IMR-90 (cell line): ENCODE results near the gene SPRED2. TPM values are rescaled to one million over a fixed set of nuclear protein-coding genes. Genes with fewer than 3 reads are reported as not detected.
A peak's percentile ranks its signal among the peaks of the same experiment; 100 is the strongest.

ENCODE experiments used
- ATAC-seq: fragments of 200-7000 bp; cut with Tn5 transposase; 2 replicates; pipeline ENCODE4 v1.9.1; 2020; ENCODE audit warnings: low read depth, mild to moderate bottlenecking, moderate library complexity
- BruUV-seq: library from RNA; stranded (reverse); fragments of 400-500 nt; replicated peaks from 2 replicates; lab custom pipeline; 2021; lab: Mats Ljungman, UMichigan
- CTCF ChIA-PET: fragments of 300-600 bp; formaldehyde crosslinking; extraction: SDS; loops from one replicate; lab custom pipeline; 2021; ENCODE audit warnings: antibody characterized with exemption; lab: Yijun Ruan, JAX
- POLR2A ChIA-PET: fragments of 300-600 bp; sonication (Branson Sonifier 250); formaldehyde crosslinking; loops from one replicate; lab custom pipeline; 2022; ENCODE audit warnings: antibody characterized with exemption; ENCODE audit not compliant: unreplicated experiment; lab: Charles Lee
- DNase-seq: peaks from one replicate; pipeline ENCODE4 v3.0.0; 2013
- H2AFZ ChIP-seq: replicated peaks from 2 replicates; pipeline ENCODE3; 2013; ENCODE audit warnings: low read length, mild to moderate bottlenecking; ENCODE audit not compliant: poor library complexity
- H2AK5ac ChIP-seq: 2 replicates; pipeline ENCODE4 v1.6.1; 2013; ENCODE audit warnings: low read depth, low read length, inconsistent platforms
- H2AK9ac ChIP-seq: replicated peaks from 2 replicates; pipeline ENCODE3; 2013; ENCODE audit warnings: mild to moderate bottlenecking, low read depth, low read length, moderate library complexity; ENCODE audit not compliant: poor library complexity
- H2BK120ac ChIP-seq: 2 replicates; pipeline ENCODE4 v1.6.1; 2013; ENCODE audit warnings: low read depth, low read length, inconsistent platforms
- H2BK15ac ChIP-seq: 3 replicates; pipeline ENCODE4 v1.6.1; 2013; ENCODE audit warnings: low read depth, low read length, inconsistent platforms
- H2BK20ac ChIP-seq: 2 replicates; pipeline ENCODE4 v1.6.1; 2013; ENCODE audit warnings: low read depth, mild to moderate bottlenecking, inconsistent platforms, low read length, moderate library complexity
- H2BK5ac ChIP-seq: 2 replicates; pipeline ENCODE4 v1.6.1; 2013; ENCODE audit warnings: mild to moderate bottlenecking, low read depth, low read length, inconsistent platforms; ENCODE audit not compliant: poor library complexity, severe bottlenecking
- H3K14ac ChIP-seq: replicated peaks from 2 replicates; pipeline ENCODE4 v1.6.1; 2013; ENCODE audit warnings: low read depth, low read length, inconsistent platforms
- H3K18ac ChIP-seq: 2 replicates; pipeline ENCODE4 v1.6.1; 2013; ENCODE audit warnings: low read depth, low read length, control low read depth
- H3K23ac ChIP-seq: 2 replicates; pipeline ENCODE4 v1.6.1; 2013; ENCODE audit warnings: low read depth, low read length, inconsistent platforms
- H3K27ac ChIP-seq: 2 replicates; pipeline ENCODE4 v1.5.1; 2013; ENCODE audit warnings: mild to moderate bottlenecking, control low read depth, low read length; ENCODE audit not compliant: insufficient read depth
- H3K27me3 ChIP-seq: 2 replicates; pipeline ENCODE4 v1.6.1; 2013; ENCODE audit warnings: low read length; ENCODE audit not compliant: control insufficient read depth, insufficient read depth
- H3K36me3 ChIP-seq: 2 replicates; pipeline ENCODE4 v1.6.1; 2013; ENCODE audit warnings: low read length, mixed read lengths; ENCODE audit not compliant: control insufficient read depth, insufficient read depth
- H3K4ac ChIP-seq: 2 replicates; pipeline ENCODE4 v1.6.1; 2013; ENCODE audit warnings: low read depth, low read length, inconsistent platforms
- H3K4me1 ChIP-seq: 2 replicates; pipeline ENCODE4 v1.6.1; 2013; ENCODE audit warnings: low read length, mixed read lengths; ENCODE audit not compliant: control insufficient read depth, insufficient read depth
- H3K4me2 ChIP-seq: 2 replicates; pipeline ENCODE4 v1.6.1; 2013; ENCODE audit warnings: low read depth, mild to moderate bottlenecking, control low read depth, low read length, moderate library complexity
- H3K4me3 ChIP-seq: 2 replicates; pipeline ENCODE4 v1.5.1; 2013; ENCODE audit warnings: low read depth, mild to moderate bottlenecking, control low read depth, low read length, moderate library complexity; ENCODE audit not compliant: insufficient read depth
- H3K56ac ChIP-seq: 2 replicates; pipeline ENCODE4 v1.6.1; 2013; ENCODE audit warnings: low read length, inconsistent platforms; ENCODE audit not compliant: insufficient read depth; ENCODE audit errors: extremely low read depth
- H3K79me1 ChIP-seq, 2 experiments: 2 replicates each; pipeline ENCODE4 v1.6.1; 2013; ENCODE audit warnings: low read length in 2 of 2, inconsistent platforms in 1 of 2, low read depth in 1 of 2
- H3K9ac ChIP-seq: 2 replicates; pipeline ENCODE4 v1.6.1; 2013; ENCODE audit warnings: low read depth, low read length, control low read depth
- H3K9me1 ChIP-seq: 2 replicates; pipeline ENCODE4 v1.6.1; 2013; ENCODE audit warnings: low read length, inconsistent platforms; ENCODE audit not compliant: insufficient read depth
- H3K9me3 ChIP-seq: 2 replicates; pipeline ENCODE4 v1.6.1; 2013; ENCODE audit warnings: low read length; ENCODE audit not compliant: control insufficient read depth, insufficient read depth
- H4K20me1 ChIP-seq: 2 replicates; pipeline ENCODE4 v1.6.1; 2013; ENCODE audit warnings: low read length, inconsistent platforms; ENCODE audit not compliant: insufficient read depth
- H4K5ac ChIP-seq: 2 replicates; pipeline ENCODE4 v1.6.1; 2013; ENCODE audit warnings: mild to moderate bottlenecking, low read depth, low read length, control low read depth
- H4K8ac ChIP-seq, 2 experiments: 2 replicates each; pipeline ENCODE4 v1.6.1; 2013; ENCODE audit warnings: low read depth in 2 of 2, low read length in 2 of 2, control low read depth in 1 of 2, inconsistent platforms in 1 of 2
- H4K91ac ChIP-seq: 2 replicates; pipeline ENCODE4 v1.6.1; 2013; ENCODE audit warnings: low read depth, low read length, inconsistent platforms; ENCODE audit not compliant: insufficient read depth
- MAFK ChIP-seq: IDR thresholded peaks from 2 replicates; pipeline ENCODE4 v1.6.1; 2012; ENCODE audit warnings: low read depth, low read length, improper control_type of control experiment
- MAZ ChIP-seq: IDR thresholded peaks from 2 replicates; pipeline ENCODE4 v1.6.1; 2012; ENCODE audit warnings: low read depth, mild to moderate bottlenecking, low read length, improper control_type of control experiment, moderate library complexity, borderline replicate concordance
- MXI1 ChIP-seq: IDR thresholded peaks from 2 replicates; pipeline ENCODE4 v1.6.1; 2012; ENCODE audit warnings: low read depth, mild to moderate bottlenecking, low read length, moderate library complexity, borderline replicate concordance
- WGBS, 2 experiments: methylation state at CpG; one replicate each; pipeline versions ENCODE4 v1.1.5 to v1.1.7; 2013; ENCODE audit warnings: missing lambda C conversion rate in 2 of 2; ENCODE audit not compliant: insufficient read length in 1 of 2; ENCODE audit errors: extremely low coverage in 2 of 2; 5-methylcytosine and 5-hydroxymethylcytosine counted together
- dilution Hi-C: fragments of 300-500 bp; cut with HindIII; formaldehyde crosslinking; loops from one replicate; pipeline ENCODE4 v1.14.3; 2018; ENCODE audit warnings: low sequenced_read_pairs; ENCODE audit not compliant: unreplicated experiment
- in situ Hi-C: fragments of 300-500 bp; cut with MboI; formaldehyde crosslinking; loops from 3 replicates; pipeline ENCODE4 v1.14.3; 2019; ENCODE audit warnings: low sequenced_read_pairs, inconsistent platforms, mixed read lengths
- intact Hi-C: fragments of 100-400 bp; cut with micrococcal nuclease; formaldehyde crosslinking; loops from 2 replicates; pipeline ENCODE4 v1.10.0; 2022
- polyA plus RNA-seq, 3 experiments: library from polyadenylated mRNA; depleted of rRNA; stranded (reverse); fragments of >200 nt; gene quantifications; 2 replicates each; pipeline ENCODE4 v1.2.3, GENCODE V29; 2012; ENCODE audit warnings: low replicate concordance in 1 of 3
- total RNA-seq: library from RNA; depleted of rRNA; stranded (reverse); fragments of >200 nt; gene quantifications from 2 replicates; pipeline ENCODE4 v1.2.3, GENCODE V29; 2012
- TF ChIP-seq, protein P1 (sequence below): conservative IDR thresholded peaks from 2 replicates; pipeline ENCODE4 v1.5.1; 2012; ENCODE audit warnings: mild to moderate bottlenecking, low read depth, low read length, improper control_type of control experiment

Gene SPRED2
- total and polyA plus RNA-seq, 2 of the 4 experiments (the other 2 are of a cell fraction), result 4.8 to 18.7 TPM

GRCh38 chr2:65431421-65432226, 775 bp downstream of the SPRED2 start:
- Histone ChIP-seq H2BK15ac (no peak overlapping the region), H2AK5ac (peak overlapping the region; percentile 73), H3K9me1 (no peaks in the 10 kb centered on the region), H4K20me1 (peaks cover 39% of the 10 kb centered on the region), H3K9me3 (no peaks in the 10 kb centered on the region), H3K4ac (peak overlapping the region; percentile 74), H2BK5ac (peak overlapping the region; percentile 67), H3K79me1 (peaks cover 10 to 41% of the 10 kb centered on the region in 2 experiments; a peak in 3 of 4 replicates), H3K4me1 (peaks cover 3% of the 10 kb centered on the region; the same call in 1 of the 2 replicates), H4K5ac (no peak overlapping the region; the same call in 1 of the 2 replicates), H3K56ac (0 out of 2 replicates have a peak overlapping the region, but pooled peaks have one; percentile 6), H3K9ac (peak overlapping the region; percentile 78), H3K14ac (peak overlapping the region; percentile 86), H2BK20ac (no peak overlapping the region), H2BK120ac (peak overlapping the region; percentile 30; the same call in 1 of the 2 replicates), H3K18ac (peak overlapping the region; percentile 16; the same call in 1 of the 2 replicates), H3K4me3 (peak overlapping the region; percentile 88), H4K8ac (peak overlapping the region in 1 of 2 experiments; percentile 11; a peak in 1 of 4 replicates), H3K23ac (peak overlapping the region; percentile 12; the same call in 1 of the 2 replicates), H4K91ac (peak overlapping the region; percentile 31; the same call in 1 of the 2 replicates), H3K27ac (peak overlapping the region; percentile 79), H2AFZ (peak overlapping the region; percentile 87), H3K4me2 (peak overlapping the region; percentile 66), H2AK9ac (peak overlapping the region; percentile 85), H3K36me3 (no peaks in the 10 kb centered on the region), H3K27me3 (no peaks in the 10 kb centered on the region)
- in situ Hi-C loops, result no loop called here
- intact Hi-C loops, result loop anchor here (1.0 to 10.0 kb wide), 7 partner anchors 64 to 367 kb away; no protein-coding TSS in a partner anchor
- dilution Hi-C loops, result no loop called here
- no peak for TF ChIP-seq MXI1
- peak; percentile 22; the same call in 1 of the 2 replicates for TF ChIP-seq MAZ
- TF ChIP-seq, protein P1, sequence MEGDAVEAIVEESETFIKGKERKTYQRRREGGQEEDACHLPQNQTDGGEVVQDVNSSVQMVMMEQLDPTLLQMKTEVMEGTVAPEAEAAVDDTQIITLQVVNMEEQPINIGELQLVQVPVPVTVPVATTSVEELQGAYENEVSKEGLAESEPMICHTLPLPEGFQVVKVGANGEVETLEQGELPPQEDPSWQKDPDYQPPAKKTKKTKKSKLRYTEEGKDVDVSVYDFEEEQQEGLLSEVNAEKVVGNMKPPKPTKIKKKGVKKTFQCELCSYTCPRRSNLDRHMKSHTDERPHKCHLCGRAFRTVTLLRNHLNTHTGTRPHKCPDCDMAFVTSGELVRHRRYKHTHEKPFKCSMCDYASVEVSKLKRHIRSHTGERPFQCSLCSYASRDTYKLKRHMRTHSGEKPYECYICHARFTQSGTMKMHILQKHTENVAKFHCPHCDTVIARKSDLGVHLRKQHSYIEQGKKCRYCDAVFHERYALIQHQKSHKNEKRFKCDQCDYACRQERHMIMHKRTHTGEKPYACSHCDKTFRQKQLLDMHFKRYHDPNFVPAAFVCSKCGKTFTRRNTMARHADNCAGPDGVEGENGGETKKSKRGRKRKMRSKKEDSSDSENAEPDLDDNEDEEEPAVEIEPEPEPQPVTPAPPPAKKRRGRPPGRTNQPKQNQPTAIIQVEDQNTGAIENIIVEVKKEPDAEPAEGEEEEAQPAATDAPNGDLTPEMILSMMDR, result no peak
- TF ChIP-seq MAFK, result no peak
- no TSS peak for BruUV-seq
- ChIA-PET CTCF (no interaction called here), POLR2A (interaction anchor here (0.6 kb wide), 3 partner anchors 11 to 276 kb away, joined by 3 to 5 read pairs (median 4); no protein-coding TSS in a partner anchor)
- DNase-seq, result peak; percentile 33
- ATAC-seq, result peak; percentile 0; the same call in 1 of the 2 replicates
- 0% methylated on average over 20 of the region's 71 CpGs; no CpG with 5 or more reads in 1 of the 2 experiments for WGBS, 2 experiments
